Kidney capillary endothelial cell (primary cell): ENCODE data around the gene SOBP.
"Not testable (repeated sequence)": the region's sequence is repeated elsewhere in the genome, so short reads cannot be mapped to it uniquely, and the experiment has no call there.

Experiments
- DNase-seq: peaks from one replicate; pipeline ENCODE4 v3.0.0-alpha.2; 2018; ENCODE audit warnings: low spot score

SOBP gene

GRCh38 chr6:107489636-107490565 lies at the start of gene SOBP:
TSS of gene SOBP (plus strand) at chr6:107490117. CDS start at chr6:107490617, 500 bp downstream.
- no peak for DNase-seq

- DNase-seq, result no peak
Observed at GRCh38 chr6:107440936-107441335, 49.0 kb upstream of the SOBP start.

GRCh38 chr6:107441682-107442081 lies 48.2 kb upstream of the SOBP start:
- no peak for DNase-seq

GRCh38 chr6:107442938-107443607 lies 46.8 kb upstream of the SOBP start:
- no peak for DNase-seq

- DNase-seq, result no peak
Observed at GRCh38 chr6:107443608-107444267, 46.2 kb upstream of the SOBP start.

GRCh38 chr6:107444277-107444676 lies 45.6 kb upstream of the SOBP start:
- DNase-seq, result no peak

GRCh38 chr6:107447663-107448216 lies 42.2 kb upstream of the SOBP start:
- DNase-seq, result no peak

GRCh38 chr6:107448776-107449175 lies 41.1 kb upstream of the SOBP start:
- no peak for DNase-seq

GRCh38 chr6:107458672-107459282 lies 31.1 kb upstream of the SOBP start:
- peak; percentile 14 for DNase-seq

GRCh38 chr6:107459283-107460082 lies 30.4 kb upstream of the SOBP start, which contains the start of gene PDSS2:
TSS of gene PDSS2 (minus strand) at chr6:107459564. CDS start at chr6:107459285, 279 bp downstream.
- peak; percentile 98 for DNase-seq

GRCh38 chr6:107460083-107460631 lies 29.8 kb upstream of the SOBP start:
- no peak for DNase-seq

- no peak for DNase-seq
Observed at GRCh38 chr6:107466062-107466461, 23.9 kb upstream of the SOBP start.

- DNase-seq, result no peak
Observed at GRCh38 chr6:107470364-107470763, 19.6 kb upstream of the SOBP start.

- no peak for DNase-seq
Observed at GRCh38 chr6:107473660-107474059, 16.3 kb upstream of the SOBP start.

GRCh38 chr6:107475360-107475759 lies 14.6 kb upstream of the SOBP start:
- not testable (repeated sequence) for DNase-seq

GRCh38 chr6:107475826-107476225 lies 14.1 kb upstream of the SOBP start:
- not testable (repeated sequence) for DNase-seq

- DNase-seq, result no peak
Observed at GRCh38 chr6:107479089-107479690, 10.7 kb upstream of the SOBP start.

GRCh38 chr6:107485157-107485556 lies 4.8 kb upstream of the SOBP start:
- DNase-seq, result no peak

GRCh38 chr6:107488174-107488874 lies 1.6 kb upstream of the SOBP start:
- no peak for DNase-seq
